Activated naive CD8-positive, alpha-beta T cell treated with anti-CD3 and anti-CD28 coated beads for 36 hours (primary cell): ENCODE measurements around the gene RAC3. TPM values are rescaled to one million over a fixed set of nuclear protein-coding genes. Genes with fewer than 3 reads are reported as not detected.

Source experiments
- DNase-seq: peaks from one replicate; pipeline ENCODE4 v3.0.0; 2021
- H3K27ac Mint-ChIP-seq: one replicate; pipeline ENCODE4 v1.8.0; 2022; ENCODE audit warnings: mild to moderate bottlenecking, moderate library complexity, mixed read lengths
- H3K27me3 Mint-ChIP-seq: one replicate; pipeline ENCODE4 v1.8.0; 2022; ENCODE audit warnings: mild to moderate bottlenecking, mixed read lengths
- H3K36me3 Mint-ChIP-seq: one replicate; pipeline ENCODE4 v1.8.0; 2021; ENCODE audit warnings: mild to moderate bottlenecking, mixed read lengths
- H3K4me1 Mint-ChIP-seq: one replicate; pipeline ENCODE4 v1.8.0; 2021; ENCODE audit warnings: mixed read lengths
- H3K4me3 Mint-ChIP-seq: one replicate; pipeline ENCODE4 v1.8.0; 2022; ENCODE audit warnings: mild to moderate bottlenecking, moderate library complexity, mixed read lengths
- H3K9me3 Mint-ChIP-seq: one replicate; pipeline ENCODE4 v1.8.0; 2022; ENCODE audit warnings: mixed read lengths
- total RNA-seq, 2 experiments: library from RNA; stranded (reverse); gene quantifications; one replicate each; pipeline ENCODE4 v1.2.3, GENCODE V29; 2021

Gene RAC3
- total RNA-seq, 2 experiments from 2014 or later, result 4.7 to 5.1 TPM

- Mint-ChIP-seq H3K4me3 (no peak overlapping the region), H3K4me1 (no peaks in the 10 kb centered on the region), H3K27me3 (no peaks in the 10 kb centered on the region), H3K27ac (no peak overlapping the region), H3K36me3 (no peaks in the 10 kb centered on the region), H3K9me3 (no peaks in the 10 kb centered on the region)
- no peak for DNase-seq
Observed at GRCh38 chr17:82006468-82007227, 24.8 kb upstream of the RAC3 start.

- H3K4me3 Mint-ChIP-seq, result no peak overlapping the region
- H3K27ac Mint-ChIP-seq, result no peak overlapping the region
- no peak for DNase-seq
- no peaks in the 10 kb centered on the region for H3K4me1 Mint-ChIP-seq
- H3K9me3 Mint-ChIP-seq, result no peaks in the 10 kb centered on the region
- no peaks in the 10 kb centered on the region for H3K36me3 Mint-ChIP-seq
- no peaks in the 10 kb centered on the region for H3K27me3 Mint-ChIP-seq
Observed at GRCh38 chr17:82007228-82007494, 24.3 kb upstream of the RAC3 start.

DNA sequence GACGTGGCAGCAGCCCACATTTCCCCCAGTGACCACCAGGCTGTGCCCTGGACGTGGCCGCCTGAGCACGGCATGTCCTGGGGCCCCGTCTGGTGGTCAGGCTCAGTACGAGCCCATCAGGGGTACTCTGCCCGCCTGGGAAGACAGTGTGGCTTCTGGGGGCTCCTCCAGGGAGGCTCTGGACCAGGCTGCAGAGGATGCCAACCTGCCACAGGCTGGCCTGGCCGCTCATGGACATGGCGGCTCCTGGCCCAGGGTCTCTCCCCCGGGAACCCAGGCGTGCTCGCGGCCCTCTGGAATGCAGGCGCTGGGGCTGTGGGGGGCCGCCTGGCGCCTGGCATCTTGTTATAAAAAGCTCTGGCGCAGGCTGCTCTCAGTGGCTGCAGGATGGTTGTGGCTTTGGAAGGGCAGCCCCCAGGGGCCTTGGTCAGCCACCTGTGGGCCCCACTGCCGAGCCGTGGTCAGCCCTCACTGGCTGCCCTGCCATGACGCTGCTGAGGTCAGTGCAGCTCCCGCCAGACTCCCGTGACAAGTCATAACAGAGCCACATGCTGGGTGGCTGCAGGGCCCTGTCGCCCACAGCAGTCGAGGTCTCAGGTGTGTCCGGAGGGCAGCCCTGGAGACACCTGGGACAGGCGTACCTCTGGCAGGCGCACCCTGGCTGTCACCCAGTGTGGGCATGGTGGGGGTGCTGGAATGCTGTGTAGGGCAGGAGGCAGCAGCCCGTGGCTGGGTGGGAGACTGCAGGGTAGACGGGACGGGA lies 23.8 kb upstream of the RAC3 start:
- no peaks in the 10 kb centered on the region for H3K27me3 Mint-ChIP-seq
- no peaks in the 10 kb centered on the region for H3K9me3 Mint-ChIP-seq
- DNase-seq, result no peak
- no peaks in the 10 kb centered on the region for H3K36me3 Mint-ChIP-seq
- H3K4me1 Mint-ChIP-seq, result no peaks in the 10 kb centered on the region
- H3K4me3 Mint-ChIP-seq, result no peak overlapping the region
- no peak overlapping the region for H3K27ac Mint-ChIP-seq

- no peaks in the 10 kb centered on the region for H3K9me3 Mint-ChIP-seq
- no peaks in the 10 kb centered on the region for H3K27me3 Mint-ChIP-seq
- no peak overlapping the region for H3K4me3 Mint-ChIP-seq
- H3K36me3 Mint-ChIP-seq, result no peaks in the 10 kb centered on the region
- H3K4me1 Mint-ChIP-seq, result no peaks in the 10 kb centered on the region
- H3K27ac Mint-ChIP-seq, result no peak overlapping the region
- DNase-seq, result no peak
Observed at GRCh38 chr17:82008258-82008940, 23.1 kb upstream of the RAC3 start.

DNA sequence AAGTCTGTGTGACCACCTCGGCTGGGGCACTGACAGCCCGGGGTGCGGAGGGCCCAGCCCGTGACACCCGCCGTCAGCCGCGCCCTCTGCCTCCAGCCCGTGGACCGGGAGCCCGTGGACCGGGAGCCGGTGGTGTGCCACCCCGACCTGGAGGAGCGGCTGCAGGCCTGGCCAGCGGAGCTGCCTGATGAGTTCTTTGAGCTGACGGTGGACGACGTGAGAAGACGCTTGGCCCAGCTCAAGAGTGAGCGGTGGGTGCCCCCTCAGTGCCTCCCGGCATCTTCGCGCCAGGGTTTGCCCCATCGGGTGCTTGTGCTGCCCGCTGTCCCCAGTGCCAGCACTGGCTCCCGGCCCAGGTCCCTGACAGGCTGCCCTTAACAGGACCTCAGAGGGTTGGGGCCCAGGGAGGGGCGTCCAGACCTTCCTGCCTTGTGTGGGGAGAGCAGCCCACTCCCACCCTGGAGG lies 22.5 kb upstream of the RAC3 start:
- Mint-ChIP-seq H3K27me3 (no peaks in the 10 kb centered on the region), H3K9me3 (no peaks in the 10 kb centered on the region), H3K4me1 (no peaks in the 10 kb centered on the region), H3K36me3 (no peaks in the 10 kb centered on the region), H3K4me3 (no peak overlapping the region), H3K27ac (no peak overlapping the region)
- DNase-seq, result no peak

GRCh38 chr17:82009413-82009812 lies 22.1 kb upstream of the RAC3 start:
- H3K9me3 Mint-ChIP-seq, result no peaks in the 10 kb centered on the region
- no peaks in the 10 kb centered on the region for H3K4me1 Mint-ChIP-seq
- no peaks in the 10 kb centered on the region for H3K27me3 Mint-ChIP-seq
- H3K4me3 Mint-ChIP-seq, result no peak overlapping the region
- no peaks in the 10 kb centered on the region for H3K36me3 Mint-ChIP-seq
- DNase-seq, result no peak
- no peak overlapping the region for H3K27ac Mint-ChIP-seq

DNA sequence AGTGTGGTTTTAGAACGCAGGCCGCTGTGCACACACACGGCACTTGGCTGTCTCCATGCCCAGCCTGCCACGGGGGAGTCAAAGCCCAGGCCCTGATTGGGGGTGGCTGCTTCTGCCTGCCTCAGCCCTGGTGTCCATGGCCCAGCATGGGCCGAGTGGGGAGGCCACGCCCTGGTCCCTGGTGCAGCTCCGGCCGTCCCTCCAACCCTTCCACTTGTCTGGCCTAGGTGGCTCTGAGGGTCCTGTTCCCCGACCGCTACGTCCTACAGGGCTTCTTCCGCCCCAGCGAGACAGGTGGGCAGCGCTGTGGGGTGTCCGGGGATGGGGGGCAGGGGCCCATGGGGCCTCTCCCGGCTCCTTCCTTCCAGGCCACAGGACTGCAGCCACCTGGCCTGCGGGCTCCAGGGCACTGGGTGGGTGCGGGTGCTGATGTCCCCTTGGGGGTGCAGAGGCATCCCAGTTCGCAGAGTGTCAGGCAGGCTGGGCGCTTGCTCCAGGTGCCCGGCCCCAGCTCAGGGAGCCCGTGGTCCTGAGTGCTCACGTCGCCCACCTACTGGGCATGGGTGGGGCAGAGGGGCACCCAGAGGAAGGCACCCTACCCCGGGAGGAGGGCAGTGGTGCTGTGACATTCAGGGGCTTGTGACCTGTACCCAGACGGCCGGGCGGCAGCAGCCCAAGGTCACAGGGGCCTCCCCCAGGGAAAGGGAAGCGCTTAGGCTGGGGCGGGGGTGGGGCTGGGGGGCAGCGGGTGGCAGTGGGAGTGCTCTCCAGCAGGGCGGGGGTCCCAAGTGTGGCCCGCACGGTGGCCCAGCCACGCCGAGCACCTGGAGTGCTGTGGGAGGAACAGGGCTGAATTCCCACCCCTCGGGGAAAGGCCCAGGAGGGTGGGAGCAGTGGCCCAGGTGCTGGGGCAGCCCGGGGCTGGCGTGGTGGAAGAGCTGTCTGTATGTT lies 20.6 kb upstream of the RAC3 start:
- H3K9me3 Mint-ChIP-seq, result no peaks in the 10 kb centered on the region
- H3K27ac Mint-ChIP-seq, result no peak overlapping the region
- H3K27me3 Mint-ChIP-seq, result no peaks in the 10 kb centered on the region
- no peak for DNase-seq
- no peak overlapping the region for H3K4me3 Mint-ChIP-seq
- H3K4me1 Mint-ChIP-seq, result no peaks in the 10 kb centered on the region
- no peaks in the 10 kb centered on the region for H3K36me3 Mint-ChIP-seq

- H3K9me3 Mint-ChIP-seq, result no peaks in the 10 kb centered on the region
- DNase-seq, result no peak
- H3K27ac Mint-ChIP-seq, result no peak overlapping the region
- H3K4me1 Mint-ChIP-seq, result no peaks in the 10 kb centered on the region
- H3K27me3 Mint-ChIP-seq, result no peaks in the 10 kb centered on the region
- H3K4me3 Mint-ChIP-seq, result no peak overlapping the region
- H3K36me3 Mint-ChIP-seq, result no peaks in the 10 kb centered on the region
Observed at GRCh38 chr17:82011617-82012187, 19.8 kb upstream of the RAC3 start.

DNA sequence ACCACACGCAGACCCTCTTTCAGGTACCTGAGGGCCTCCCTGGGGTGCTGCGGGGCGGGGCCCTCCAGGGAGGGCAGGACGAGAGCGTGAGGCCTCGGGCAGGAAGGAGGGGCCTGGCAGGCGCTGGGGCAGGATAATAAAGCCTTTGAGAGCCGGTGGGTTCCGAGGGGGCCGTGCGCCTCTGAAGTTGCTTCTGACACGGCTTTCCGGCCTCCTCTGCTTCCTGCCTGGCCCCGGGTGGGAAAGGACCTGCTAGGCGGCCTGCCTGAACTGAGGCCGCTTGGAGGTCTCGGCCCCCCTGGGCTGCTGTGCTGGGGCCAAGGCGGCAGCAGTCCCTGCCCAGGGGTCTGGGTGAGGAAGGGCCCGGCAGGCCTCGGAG lies 19.2 kb upstream of the RAC3 start:
- Mint-ChIP-seq H3K9me3 (no peaks in the 10 kb centered on the region), H3K27ac (no peak overlapping the region), H3K36me3 (no peaks in the 10 kb centered on the region), H3K4me3 (no peak overlapping the region), H3K27me3 (no peaks in the 10 kb centered on the region), H3K4me1 (no peaks in the 10 kb centered on the region)
- DNase-seq, result no peak

GRCh38 chr17:82012640-82013295 lies 18.7 kb upstream of the RAC3 start:
- no peaks in the 10 kb centered on the region for H3K9me3 Mint-ChIP-seq
- H3K27ac Mint-ChIP-seq, result no peak overlapping the region
- H3K4me1 Mint-ChIP-seq, result no peaks in the 10 kb centered on the region
- H3K4me3 Mint-ChIP-seq, result no peak overlapping the region
- H3K27me3 Mint-ChIP-seq, result no peaks in the 10 kb centered on the region
- no peak for DNase-seq
- no peaks in the 10 kb centered on the region for H3K36me3 Mint-ChIP-seq

DNA sequence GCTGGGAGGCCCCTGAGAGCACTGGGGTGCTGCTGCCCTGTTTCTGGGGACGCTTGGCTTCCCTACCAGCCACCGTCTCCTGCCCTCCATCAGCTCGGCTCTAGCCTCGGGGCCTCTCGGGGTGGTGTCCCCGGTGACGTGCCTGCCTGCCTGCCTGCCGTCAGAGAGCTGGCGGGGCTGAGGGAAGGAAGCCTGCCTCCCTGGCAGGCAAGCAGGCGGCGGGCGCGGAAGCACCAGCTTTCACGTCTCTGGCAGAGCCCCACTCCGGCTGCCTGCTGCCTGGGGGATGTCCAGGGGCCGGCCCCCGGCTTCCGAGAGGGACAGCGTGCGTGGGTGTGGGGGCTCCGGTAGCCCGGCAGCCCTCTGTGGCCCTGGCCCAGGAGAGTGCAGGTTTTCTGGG lies 18.1 kb upstream of the RAC3 start:
- Mint-ChIP-seq H3K9me3 (no peaks in the 10 kb centered on the region), H3K27ac (no peak overlapping the region), H3K27me3 (no peaks in the 10 kb centered on the region), H3K4me1 (no peaks in the 10 kb centered on the region), H3K36me3 (no peaks in the 10 kb centered on the region), H3K4me3 (no peak overlapping the region)
- no peak for DNase-seq

DNA sequence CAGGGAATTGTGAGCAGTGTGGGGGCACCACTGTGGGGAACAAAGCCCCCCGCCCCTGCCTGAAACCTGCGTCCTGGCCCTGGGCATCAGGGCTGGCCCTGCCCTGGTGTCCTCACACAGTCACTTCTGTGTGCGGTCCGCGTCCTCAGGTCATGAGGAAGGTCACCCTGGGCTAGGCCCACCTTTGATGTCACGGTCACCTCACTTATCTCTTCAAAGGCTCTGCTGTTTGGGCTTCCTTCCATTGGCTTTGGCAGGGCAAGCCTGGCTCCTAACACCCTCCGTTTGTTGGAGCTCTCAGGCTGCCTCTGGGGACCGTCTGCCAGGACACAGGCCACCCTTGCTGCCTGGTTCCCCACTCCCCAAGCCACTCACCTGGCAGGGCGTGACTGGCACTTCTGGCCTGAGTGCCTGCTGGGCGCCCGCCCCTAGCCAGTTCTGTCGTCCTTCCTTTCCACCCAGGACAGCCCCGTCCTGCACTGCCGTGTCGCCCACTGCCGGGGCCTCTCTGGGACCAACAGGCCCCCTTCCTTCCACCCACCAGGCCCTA lies 17.6 kb upstream of the RAC3 start:
- no peak overlapping the region for H3K27ac Mint-ChIP-seq
- H3K27me3 Mint-ChIP-seq, result no peaks in the 10 kb centered on the region

DNA sequence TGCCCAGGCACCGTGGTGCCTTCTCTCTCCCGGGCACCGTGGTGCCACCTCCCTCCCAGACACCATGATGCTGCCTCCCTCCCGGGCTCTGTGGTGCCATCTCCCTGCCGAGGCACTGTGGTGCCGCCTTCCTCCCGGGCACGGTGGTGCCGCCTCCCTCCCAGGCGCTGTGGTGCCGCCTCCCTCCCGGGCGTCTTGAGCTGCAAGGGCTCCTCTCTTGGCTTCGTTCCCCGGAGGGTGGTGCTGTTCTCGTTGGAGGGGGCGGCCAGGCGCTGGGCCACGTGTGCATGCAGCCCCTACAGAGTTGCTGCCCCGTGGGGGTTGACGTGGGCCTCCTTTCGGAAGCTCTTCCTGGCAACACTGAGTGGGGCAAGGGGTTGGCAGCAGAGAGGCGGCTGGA lies 17.0 kb upstream of the RAC3 start:
- Mint-ChIP-seq H3K4me3 (no peak overlapping the region), H3K36me3 (no peaks in the 10 kb centered on the region), H3K9me3 (no peaks in the 10 kb centered on the region), H3K27ac (no peak overlapping the region), H3K27me3 (no peaks in the 10 kb centered on the region), H3K4me1 (peaks cover 1% of the 10 kb centered on the region)
- no peak for DNase-seq

More for the DNA sequence above, 17.6 kb upstream of the RAC3 start:
- H3K9me3 Mint-ChIP-seq, result no peaks in the 10 kb centered on the region
- no peak overlapping the region for H3K4me3 Mint-ChIP-seq
- H3K4me1 Mint-ChIP-seq, result no peaks in the 10 kb centered on the region
- no peaks in the 10 kb centered on the region for H3K36me3 Mint-ChIP-seq
- no peak for DNase-seq

DNA sequence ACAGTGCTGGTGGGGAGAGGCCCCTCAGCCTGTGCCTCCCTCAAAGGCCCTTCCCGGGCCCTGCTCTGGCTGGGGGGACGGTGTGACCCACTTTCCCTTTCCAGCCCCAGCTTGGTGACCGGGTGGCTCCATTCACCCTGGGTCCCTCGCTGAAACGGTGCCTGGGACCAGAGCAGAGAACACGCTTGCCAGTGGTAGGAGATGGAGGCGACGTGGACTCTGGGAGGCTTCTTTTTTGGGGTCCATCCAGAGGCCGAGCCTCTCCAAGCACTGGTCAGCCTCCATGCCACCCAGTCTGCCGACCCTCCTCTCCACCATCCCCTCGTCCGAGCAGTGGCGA lies 16.5 kb upstream of the RAC3 start:
- Mint-ChIP-seq H3K27me3 (no peaks in the 10 kb centered on the region), H3K9me3 (no peaks in the 10 kb centered on the region), H3K27ac (no peak overlapping the region), H3K4me3 (no peak overlapping the region), H3K36me3 (no peaks in the 10 kb centered on the region), H3K4me1 (peaks cover 1% of the 10 kb centered on the region)
- no peak for DNase-seq
